Astrocyte of the spinal cord (primary cell): Measurements from ENCODE around the gene PIK3R5.

Source experiments
- DNase-seq: peaks from one replicate; pipeline ENCODE4 v3.0.0; 2011; ENCODE audit warnings: low read depth, low spot score
- H3K4me3 ChIP-seq: 2 replicates; pipeline ENCODE4 v1.5.1; 2011; ENCODE audit warnings: low read depth, mild to moderate bottlenecking, low read length, moderate library complexity
- in situ Hi-C: cut with HindIII; loops from 2 replicates; pipeline ENCODE4 v1.10.0; 2017; ENCODE audit warnings: low sequenced_read_pairs
- TF ChIP-seq, protein P1 (sequence below): IDR thresholded peaks from 2 replicates; pipeline ENCODE4 v1.5.1; 2012; ENCODE audit warnings: low read depth, mild to moderate bottlenecking, low read length, inconsistent platforms

Gene PIK3R5

DNA sequence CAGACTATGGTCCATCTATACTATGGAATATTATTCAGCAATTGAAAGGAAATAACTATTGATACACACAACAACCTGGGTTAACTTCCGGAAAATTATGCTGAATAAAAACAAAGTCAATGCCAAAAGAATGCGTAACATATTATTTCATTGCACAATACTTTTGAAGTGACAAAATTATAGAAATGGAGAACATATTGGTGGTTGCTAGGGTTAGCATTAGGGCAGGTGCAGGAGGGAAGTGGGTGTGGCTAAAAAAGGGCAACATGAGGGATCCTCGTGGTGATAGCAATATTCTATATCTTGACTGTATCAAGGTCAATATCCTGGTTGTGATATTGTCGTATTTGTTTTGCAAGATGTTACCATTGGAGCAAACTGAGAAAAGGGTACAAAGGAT is 34.9 kb downstream of the PIK3R5 start:
- in situ Hi-C loops: no loop called here
- H3K4me3 ChIP-seq: no peak overlapping the region
- DNase-seq: no peak
- TF ChIP-seq, protein P1, sequence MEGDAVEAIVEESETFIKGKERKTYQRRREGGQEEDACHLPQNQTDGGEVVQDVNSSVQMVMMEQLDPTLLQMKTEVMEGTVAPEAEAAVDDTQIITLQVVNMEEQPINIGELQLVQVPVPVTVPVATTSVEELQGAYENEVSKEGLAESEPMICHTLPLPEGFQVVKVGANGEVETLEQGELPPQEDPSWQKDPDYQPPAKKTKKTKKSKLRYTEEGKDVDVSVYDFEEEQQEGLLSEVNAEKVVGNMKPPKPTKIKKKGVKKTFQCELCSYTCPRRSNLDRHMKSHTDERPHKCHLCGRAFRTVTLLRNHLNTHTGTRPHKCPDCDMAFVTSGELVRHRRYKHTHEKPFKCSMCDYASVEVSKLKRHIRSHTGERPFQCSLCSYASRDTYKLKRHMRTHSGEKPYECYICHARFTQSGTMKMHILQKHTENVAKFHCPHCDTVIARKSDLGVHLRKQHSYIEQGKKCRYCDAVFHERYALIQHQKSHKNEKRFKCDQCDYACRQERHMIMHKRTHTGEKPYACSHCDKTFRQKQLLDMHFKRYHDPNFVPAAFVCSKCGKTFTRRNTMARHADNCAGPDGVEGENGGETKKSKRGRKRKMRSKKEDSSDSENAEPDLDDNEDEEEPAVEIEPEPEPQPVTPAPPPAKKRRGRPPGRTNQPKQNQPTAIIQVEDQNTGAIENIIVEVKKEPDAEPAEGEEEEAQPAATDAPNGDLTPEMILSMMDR: no peak

DNA sequence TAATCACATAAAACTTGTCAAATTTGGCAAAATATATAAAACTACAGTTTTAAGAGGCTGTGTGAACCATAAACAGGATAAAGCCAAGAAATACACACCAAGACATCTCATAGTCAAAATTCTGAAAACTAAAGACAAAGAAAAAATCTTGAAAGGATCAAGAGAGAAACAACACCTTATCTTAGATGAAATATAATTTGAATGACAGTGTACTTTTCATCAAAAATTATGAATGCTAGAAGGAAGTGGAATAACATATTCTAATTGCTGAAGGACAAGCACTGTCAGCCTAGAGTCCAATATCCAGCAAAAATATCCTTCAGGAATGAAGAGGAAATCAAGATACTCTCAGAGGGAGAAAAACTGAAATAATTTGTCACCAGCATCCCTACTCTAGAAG is 37.2 kb downstream of the PIK3R5 start:
- H3K4me3 ChIP-seq: no peak overlapping the region
- no peak for DNase-seq
- in situ Hi-C loops: no loop called here
- TF ChIP-seq, protein P1: no peak

DNA sequence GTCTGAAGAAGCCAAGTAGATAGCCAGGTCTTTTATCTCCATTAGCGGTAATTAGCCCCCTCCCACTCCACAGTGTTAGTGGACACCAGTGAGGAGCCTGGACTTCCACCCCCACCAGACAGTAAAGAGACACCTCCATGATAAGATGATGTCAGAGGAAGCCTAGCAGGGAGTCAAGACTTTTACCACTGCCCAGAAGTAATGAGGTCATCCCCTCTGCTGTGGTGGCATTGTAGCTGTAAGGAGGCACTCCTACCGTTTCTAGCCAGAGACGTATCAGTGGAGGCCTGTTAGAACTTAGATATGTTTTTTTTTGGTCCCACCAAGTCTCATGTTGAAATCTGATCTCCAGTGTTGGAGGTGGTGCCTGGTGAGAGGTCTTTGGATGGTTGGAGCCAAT is 38.1 kb downstream of the PIK3R5 start:
- in situ Hi-C loops: no loop called here
- H3K4me3 ChIP-seq: no peak overlapping the region
- TF ChIP-seq, protein P1: no peak
- no peak for DNase-seq

DNA sequence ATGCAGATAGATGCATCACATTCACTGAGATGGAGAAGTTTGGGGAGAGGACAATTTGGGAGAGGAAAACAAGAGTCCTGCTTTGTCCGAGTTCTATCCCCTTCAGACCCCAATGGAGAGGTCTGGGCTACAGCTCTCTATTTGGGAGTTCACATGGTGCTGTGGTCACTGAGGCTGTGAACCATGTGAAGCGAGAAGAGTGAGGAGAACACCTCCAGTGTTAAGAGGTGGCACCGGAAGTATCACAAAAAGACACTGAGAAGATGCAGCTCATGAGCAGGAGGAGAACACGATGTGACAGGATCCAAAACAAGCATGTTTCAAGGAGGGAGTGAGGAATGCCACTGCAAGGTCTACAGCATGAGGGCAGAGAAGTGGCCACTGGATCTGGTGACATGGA is 39.7 kb downstream of the PIK3R5 start:
- TF ChIP-seq, protein P1: no peak
- H3K4me3 ChIP-seq: no peak overlapping the region
- in situ Hi-C loops: no loop called here
- no peak for DNase-seq

DNA sequence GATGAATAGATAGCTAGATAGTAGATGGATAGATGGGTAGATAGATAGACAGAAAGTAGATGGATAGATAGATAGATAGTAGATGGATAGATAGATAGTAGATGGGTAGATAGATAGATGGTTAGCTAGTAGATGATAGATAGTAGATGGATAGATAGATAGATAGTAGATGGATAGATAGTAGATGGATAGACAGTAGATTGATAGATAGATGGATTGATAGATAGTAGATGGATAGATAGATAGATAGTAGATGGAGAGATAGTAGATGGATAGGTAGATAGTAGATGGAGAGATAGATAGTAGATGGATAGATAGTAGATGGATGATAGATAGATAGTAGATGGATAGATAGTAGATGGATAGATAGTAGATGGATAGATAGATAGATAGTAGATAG is 40.4 kb downstream of the PIK3R5 start:
- in situ Hi-C loops: no loop called here
- TF ChIP-seq, protein P1: no peak
- H3K4me3 ChIP-seq: no peak overlapping the region

DNA sequence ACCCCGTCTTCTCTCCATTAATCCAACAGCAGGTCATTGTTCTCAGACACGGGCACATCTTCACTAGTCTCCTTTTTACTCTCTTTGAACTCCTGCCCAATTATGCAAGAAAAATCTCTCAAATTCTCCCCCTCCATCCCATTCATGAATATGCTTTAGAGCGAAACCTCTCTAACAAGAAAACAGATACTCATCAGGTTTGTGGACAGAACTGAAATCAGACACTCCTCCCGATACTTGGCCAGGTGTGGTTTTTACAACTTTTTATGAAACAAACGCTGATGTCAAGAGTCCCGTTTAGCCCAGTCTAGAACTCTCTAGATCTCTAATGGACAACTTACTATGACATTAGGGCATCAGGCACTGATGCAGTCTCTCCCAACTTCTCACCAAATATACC is 40.9 kb downstream of the PIK3R5 start:
- DNase-seq: no peak

More for the DNA sequence above, 40.4 kb downstream of the PIK3R5 start:
- DNase-seq: no peak

More for the DNA sequence above, 40.9 kb downstream of the PIK3R5 start:
- H3K4me3 ChIP-seq: no peak overlapping the region
- in situ Hi-C loops: no loop called here
- TF ChIP-seq, protein P1: no peak
